ENCODE results near the gene PEAR1.

- TF ChIP-seq CTCF (IDR thresholded peaks at IDR 0.05) (no peak), POLR2A (IDR thresholded peaks at IDR 0.05) (no peak)
These were observed 19.9 kb upstream of the PEAR1 start for GRCh38 chr1:156873659-156874058.

Data from thyroid gland (tissue), 4 donors.